Right atrium auricular region (tissue), 2 donors: ENCODE data around the gene MAGEF1. TPM values are rescaled to one million over a fixed set of nuclear protein-coding genes. Genes with fewer than 3 reads are reported as not detected.

ENCODE experiments used
- DNase-seq: peaks from one replicate; pipeline ENCODE4 v3.0.0-alpha.2; 2019; ENCODE audit warnings: low spot score
- H3K27ac ChIP-seq, 2 donors: fragments of 200-600 bp; sonication (generic); 1 replicate in 1 of 2; 2 replicates in 1 of 2; pipeline ENCODE4 v1.5.1; 2016 to 2019
- H3K27me3 ChIP-seq, 2 donors: fragments of 200-600 bp; sonication (generic); one replicate each; pipeline versions ENCODE4 v1.5.1 to v1.6.0; 2017 to 2019
- H3K36me3 ChIP-seq: fragments of 200-600 bp; sonication (generic); one replicate; pipeline ENCODE4 v1.5.1; 2016
- H3K4me1 ChIP-seq, 2 donors: fragments of 200-600 bp; sonication (generic); one replicate each; pipeline versions ENCODE4 v1.5.1 to v1.6.0; 2017 to 2019
- H3K4me3 ChIP-seq, 2 donors: fragments of 200-600 bp; sonication (generic); 1 replicate in 1 of 2; 2 replicates in 1 of 2; pipeline ENCODE4 v1.5.1; 2017 to 2019; ENCODE audit warnings: mild to moderate bottlenecking in 1 of 2, moderate library complexity in 1 of 2
- H3K9me3 ChIP-seq, 2 donors: fragments of 200-600 bp; sonication (generic); one replicate each; pipeline ENCODE4 v1.5.1; 2019
- CTCF ChIP-seq, 2 donors: fragments of 200-600 bp; sonication (generic); IDR thresholded peaks; one replicate each; pipeline ENCODE4 v1.5.1; 2019; ENCODE audit warnings: antibody characterized with exemption in 2 of 2
- total RNA-seq, 2 donors: library from RNA; depleted of rRNA; stranded (reverse); fragments of >200 nt; gene quantifications; one replicate each; pipeline ENCODE4 v1.1.0, GENCODE V29; 2016

The MAGEF1 gene
- total RNA-seq, 2 donors from 2014 or later, result 26.9 to 32.2 TPM

- H3K4me3 ChIP-seq, result no peak overlapping the region
- TF ChIP-seq CTCF (IDR thresholded peaks at IDR 0.05), result no peak
- H3K27me3 ChIP-seq, result no peaks in the 10 kb centered on the region
- no peaks in the 10 kb centered on the region for H3K9me3 ChIP-seq
- H3K4me1 ChIP-seq, result no peaks in the 10 kb centered on the region
- H3K27ac ChIP-seq, result no peak overlapping the region
- DNase-seq, result no peak
- no peaks in the 10 kb centered on the region for H3K36me3 ChIP-seq
These were observed 28.0 kb upstream of the MAGEF1 start for GRCh38 chr3:184739594-184740505.

- H3K4me1 ChIP-seq, result no peaks in the 10 kb centered on the region
- H3K36me3 ChIP-seq, result no peaks in the 10 kb centered on the region
- no peak overlapping the region for H3K27ac ChIP-seq
- no peaks in the 10 kb centered on the region for H3K27me3 ChIP-seq
- H3K4me3 ChIP-seq, result no peak overlapping the region
- no peaks in the 10 kb centered on the region for H3K9me3 ChIP-seq
- DNase-seq, result no peak
- TF ChIP-seq CTCF (IDR thresholded peaks at IDR 0.05), result no peak
These were observed 27.1 kb upstream of the MAGEF1 start for GRCh38 chr3:184738982-184739381.

GRCh38 chr3:184738506-184738890 lies 26.6 kb upstream of the MAGEF1 start:
- Histone ChIP-seq H3K9me3 (no peaks in the 10 kb centered on the region), H3K27ac (no peak overlapping the region), H3K36me3 (no peaks in the 10 kb centered on the region), H3K4me3 (no peak overlapping the region), H3K4me1 (no peaks in the 10 kb centered on the region), H3K27me3 (no peaks in the 10 kb centered on the region)
- no peak for DNase-seq
- no peak for TF ChIP-seq CTCF (IDR thresholded peaks at IDR 0.05)

GRCh38 chr3:184737641-184738505 lies 26.0 kb upstream of the MAGEF1 start:
- DNase-seq, result no peak
- H3K4me1 ChIP-seq, result no peaks in the 10 kb centered on the region
- no peak overlapping the region for H3K4me3 ChIP-seq
- H3K36me3 ChIP-seq, result no peaks in the 10 kb centered on the region
- H3K27me3 ChIP-seq, result no peaks in the 10 kb centered on the region
- H3K9me3 ChIP-seq, result no peaks in the 10 kb centered on the region
- H3K27ac ChIP-seq, result no peak overlapping the region
- TF ChIP-seq CTCF (IDR thresholded peaks at IDR 0.05), result no peak

GRCh38 chr3:184737063-184737462 lies 25.2 kb upstream of the MAGEF1 start:
- Histone ChIP-seq H3K27ac (no peak overlapping the region), H3K9me3 (no peaks in the 10 kb centered on the region), H3K36me3 (no peaks in the 10 kb centered on the region), H3K4me1 (no peaks in the 10 kb centered on the region), H3K27me3 (no peaks in the 10 kb centered on the region), H3K4me3 (no peak overlapping the region)
- no peak for DNase-seq
- TF ChIP-seq CTCF (IDR thresholded peaks at IDR 0.05), result no peak
